Measurements from ENCODE around the gene CENPA.

- no peak for TF ChIP-seq FOXA1 (IDR thresholded peaks at IDR 0.05)
- TF ChIP-seq NFRKB (IDR thresholded peaks at IDR 0.05) = no peak
- no peak for TF ChIP-seq TARDBP (IDR thresholded peaks at IDR 0.05)
- no peak for TF ChIP-seq SP1 (IDR thresholded peaks at IDR 0.05)
These were observed 7.7 kb downstream of the CENPA start for GRCh38 chr2:26793518-26793917.
